Mesendoderm (in vitro differentiated cells): Measurements from ENCODE around the gene CLCF1.

ENCODE experiments used
- DNase-seq: peaks from one replicate; pipeline ENCODE4 v3.0.0; 2013
- H2AK5ac ChIP-seq: 2 replicates; pipeline ENCODE4 v1.6.1; 2013; ENCODE audit warnings: low read length, inconsistent platforms
- H2BK120ac ChIP-seq: 2 replicates; pipeline ENCODE4 v1.6.1; 2013; ENCODE audit warnings: low read depth, mild to moderate bottlenecking, low read length, moderate library complexity, mixed read lengths
- H2BK15ac ChIP-seq: replicated peaks from 2 replicates; pipeline ENCODE4 v1.6.1; 2013; ENCODE audit warnings: low read depth, mild to moderate bottlenecking, moderate library complexity
- H2BK5ac ChIP-seq: 2 replicates; pipeline ENCODE4 v1.6.1; 2013; ENCODE audit warnings: low read length, inconsistent platforms
- H3K18ac ChIP-seq: 2 replicates; pipeline ENCODE4 v1.6.1; 2013; ENCODE audit warnings: mild to moderate bottlenecking, low read length, mixed read lengths
- H3K23ac ChIP-seq: one replicate; pipeline ENCODE4 v1.6.1; 2013; ENCODE audit warnings: low read length
- H3K27ac ChIP-seq: 2 replicates; pipeline ENCODE4 v1.5.1; 2013; ENCODE audit warnings: low read depth, mild to moderate bottlenecking, inconsistent platforms, low read length, moderate library complexity
- H3K27me3 ChIP-seq: 2 replicates; pipeline ENCODE4 v1.6.1; 2013; ENCODE audit warnings: low read length, control low read depth, mild to moderate bottlenecking, inconsistent platforms; ENCODE audit not compliant: insufficient read depth, poor library complexity
- H3K36me3 ChIP-seq: 2 replicates; pipeline ENCODE4 v1.6.1; 2013; ENCODE audit warnings: low read length, inconsistent platforms; ENCODE audit not compliant: control insufficient read depth, insufficient read depth
- H3K4ac ChIP-seq: one replicate; pipeline ENCODE4 v1.6.1; 2013; ENCODE audit warnings: low read depth, mild to moderate bottlenecking, low read length, moderate library complexity
- H3K4me1 ChIP-seq: 2 replicates; pipeline ENCODE4 v1.6.1; 2013; ENCODE audit warnings: low read depth, low read length, inconsistent platforms; ENCODE audit not compliant: control insufficient read depth
- H3K4me2 ChIP-seq: 2 replicates; pipeline ENCODE4 v1.6.1; 2013; ENCODE audit warnings: low read length
- H3K4me3 ChIP-seq: 2 replicates; pipeline ENCODE4 v1.5.1; 2013; ENCODE audit warnings: mild to moderate bottlenecking, low read length
- H3K56ac ChIP-seq: one replicate; pipeline ENCODE4 v1.6.1; 2013; ENCODE audit warnings: low read length
- H3K79me1 ChIP-seq: 2 replicates; pipeline ENCODE4 v1.6.1; 2013; ENCODE audit warnings: low read length, inconsistent platforms
- H3K79me2 ChIP-seq: 2 replicates; pipeline ENCODE4 v1.6.1; 2013; ENCODE audit warnings: mild to moderate bottlenecking, low read length; ENCODE audit not compliant: control insufficient read depth, insufficient read depth
- H3K9ac ChIP-seq: 2 replicates; pipeline ENCODE4 v1.6.1; 2013; ENCODE audit warnings: low read length, inconsistent platforms
- H4K5ac ChIP-seq: one replicate; pipeline ENCODE4 v1.6.1; 2013; ENCODE audit warnings: low read length
- H4K8ac ChIP-seq: one replicate; pipeline ENCODE4 v1.6.1; 2013; ENCODE audit warnings: low read depth, mild to moderate bottlenecking, control low read depth, low read length, moderate library complexity
- WGBS: extraction: QIAGEN DNeasy Blood & Tissue Kit; methylation state at CpG from one replicate; pipeline ENCODE4 v1.1.7; 2013; ENCODE audit warnings: low lambda C conversion rate, missing lambda C conversion rate; ENCODE audit not compliant: insufficient coverage; ENCODE audit errors: extremely low coverage; 5-methylcytosine and 5-hydroxymethylcytosine counted together

CLCF1 gene

GRCh38 chr11:67409781-67410368, 36.5 kb upstream of the CLCF1 start:
- H2BK5ac ChIP-seq = no peak overlapping the region
- H3K79me2 ChIP-seq = no peaks in the 10 kb centered on the region
- H3K27me3 ChIP-seq = no peaks in the 10 kb centered on the region
- H3K4me3 ChIP-seq = no peak overlapping the region
- no peak overlapping the region for H2BK120ac ChIP-seq
- H3K18ac ChIP-seq = no peak overlapping the region
- H3K56ac ChIP-seq = peak overlapping the region; percentile 43
- no peak overlapping the region for H3K4ac ChIP-seq
- no peak overlapping the region for H4K5ac ChIP-seq
- no peak overlapping the region for H3K23ac ChIP-seq
- H3K9ac ChIP-seq = no peak overlapping the region
- no peak overlapping the region for H4K8ac ChIP-seq
- no peak overlapping the region for H3K27ac ChIP-seq
- DNase-seq = peak; percentile 71
- no CpG with 5 or more reads among the region's 13 CpGs for WGBS
- H3K4me1 ChIP-seq = no peaks in the 10 kb centered on the region
- no peak overlapping the region for H2AK5ac ChIP-seq
- H2BK15ac ChIP-seq = no peak overlapping the region
- H3K79me1 ChIP-seq = no peaks in the 10 kb centered on the region
- no peak overlapping the region for H3K4me2 ChIP-seq
- H3K36me3 ChIP-seq = no peaks in the 10 kb centered on the region

GRCh38 chr11:67409261-67409666, 35.9 kb upstream of the CLCF1 start:
- Histone ChIP-seq H3K27me3 (no peaks in the 10 kb centered on the region), H4K5ac (no peak overlapping the region), H3K23ac (no peak overlapping the region), H3K4me3 (no peak overlapping the region), H3K79me2 (no peaks in the 10 kb centered on the region), H3K79me1 (no peaks in the 10 kb centered on the region), H3K36me3 (no peaks in the 10 kb centered on the region), H3K4me1 (no peaks in the 10 kb centered on the region), H2BK15ac (no peak overlapping the region), H3K18ac (no peak overlapping the region), H2BK5ac (no peak overlapping the region), H3K4ac (no peak overlapping the region), H2AK5ac (no peak overlapping the region), H3K9ac (no peak overlapping the region), H2BK120ac (no peak overlapping the region), H3K56ac (no peak overlapping the region), H4K8ac (no peak overlapping the region), H3K4me2 (no peak overlapping the region), H3K27ac (no peak overlapping the region)
- no CpG with 5 or more reads among the region's 24 CpGs for WGBS
- no peak for DNase-seq

DNA sequence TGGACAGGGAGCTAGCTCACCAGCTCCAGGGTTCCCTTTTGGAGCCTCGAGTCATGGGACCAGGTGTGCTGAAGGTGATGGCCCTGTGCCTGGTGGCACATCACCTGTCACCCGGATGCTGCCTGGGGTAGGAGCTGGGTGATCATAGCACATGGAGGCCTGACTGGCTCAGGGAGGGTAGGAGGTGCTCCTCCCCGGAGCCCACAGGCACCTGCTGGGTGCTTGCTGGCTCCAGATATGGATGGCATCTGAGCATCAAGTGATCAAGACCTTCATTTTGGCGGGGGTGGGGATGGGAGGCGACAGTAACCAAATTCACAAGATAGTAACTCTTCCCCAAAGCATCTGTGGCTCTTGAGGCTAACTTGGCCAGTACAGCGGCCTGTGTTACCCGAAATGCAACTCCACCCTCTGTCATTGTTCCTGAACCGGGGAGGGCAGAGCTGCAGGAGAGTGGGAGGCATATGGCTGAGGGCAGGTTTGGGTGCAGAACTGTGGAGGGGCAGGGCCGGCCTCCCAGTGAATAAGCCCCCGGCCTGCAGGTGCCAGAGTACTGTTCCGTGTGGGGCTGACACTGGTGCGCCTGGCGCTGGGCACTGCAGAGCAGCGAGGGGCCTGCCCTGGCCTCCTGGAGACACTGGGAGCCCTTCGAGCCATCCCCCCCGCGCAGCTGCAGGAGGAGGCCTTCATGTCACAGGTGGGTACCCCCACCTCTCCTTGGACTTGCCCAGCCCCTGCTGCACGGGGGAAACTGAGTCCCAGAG, 35.2 kb upstream of the CLCF1 start:
- H3K23ac ChIP-seq = no peak overlapping the region
- WGBS = no CpG with 5 or more reads among the region's 18 CpGs

DNA sequence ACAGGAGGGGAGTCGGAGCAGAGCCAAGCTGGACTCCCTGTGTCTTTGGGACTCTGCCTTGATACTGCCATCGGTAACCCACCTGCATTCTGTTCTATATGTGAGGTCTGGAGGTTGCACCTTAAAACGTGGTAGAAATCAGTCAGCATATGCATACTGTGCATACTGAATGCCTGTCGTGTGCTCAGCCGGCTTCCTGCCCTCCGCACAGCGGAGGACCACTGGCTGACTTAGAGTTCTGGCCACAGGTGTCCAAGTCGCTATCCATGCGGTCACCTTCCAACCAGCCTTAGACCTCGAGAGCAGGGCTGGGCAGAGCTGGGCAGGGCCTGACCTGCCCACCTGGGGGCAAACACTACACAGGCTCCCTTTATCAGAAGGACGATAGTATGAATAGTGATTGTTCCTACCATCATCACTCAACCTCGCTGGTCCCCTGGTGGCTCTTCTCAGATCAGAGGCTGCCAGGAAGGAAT, 34.3 kb upstream of the CLCF1 start:
- Histone ChIP-seq H3K23ac (no peak overlapping the region), H3K4me3 (no peak overlapping the region), H3K4ac (no peak overlapping the region), H4K8ac (no peak overlapping the region), H3K27ac (no peak overlapping the region), H3K4me2 (no peak overlapping the region), H3K4me1 (no peaks in the 10 kb centered on the region), H2BK120ac (no peak overlapping the region), H2BK15ac (no peak overlapping the region), H2AK5ac (no peak overlapping the region), H3K79me2 (no peaks in the 10 kb centered on the region), H3K27me3 (no peaks in the 10 kb centered on the region), H3K36me3 (no peaks in the 10 kb centered on the region), H4K5ac (no peak overlapping the region), H3K79me1 (no peaks in the 10 kb centered on the region), H2BK5ac (no peak overlapping the region), H3K18ac (no peak overlapping the region), H3K56ac (no peak overlapping the region), H3K9ac (no peak overlapping the region)
- DNase-seq = no peak
- no CpG with 5 or more reads among the region's 12 CpGs for WGBS

More for the DNA sequence above, 35.2 kb upstream of the CLCF1 start:
- Histone ChIP-seq H3K36me3 (no peaks in the 10 kb centered on the region), H2AK5ac (no peak overlapping the region), H3K4me1 (no peaks in the 10 kb centered on the region), H2BK15ac (no peak overlapping the region), H3K18ac (no peak overlapping the region), H4K8ac (no peak overlapping the region), H3K9ac (no peak overlapping the region), H3K4ac (no peak overlapping the region), H3K27ac (no peak overlapping the region), H2BK120ac (no peak overlapping the region), H3K4me3 (no peak overlapping the region), H3K79me2 (no peaks in the 10 kb centered on the region), H3K27me3 (no peaks in the 10 kb centered on the region), H3K56ac (no peak overlapping the region), H3K79me1 (no peaks in the 10 kb centered on the region), H3K4me2 (no peak overlapping the region), H2BK5ac (no peak overlapping the region), H4K5ac (no peak overlapping the region)
- DNase-seq = no peak

DNA sequence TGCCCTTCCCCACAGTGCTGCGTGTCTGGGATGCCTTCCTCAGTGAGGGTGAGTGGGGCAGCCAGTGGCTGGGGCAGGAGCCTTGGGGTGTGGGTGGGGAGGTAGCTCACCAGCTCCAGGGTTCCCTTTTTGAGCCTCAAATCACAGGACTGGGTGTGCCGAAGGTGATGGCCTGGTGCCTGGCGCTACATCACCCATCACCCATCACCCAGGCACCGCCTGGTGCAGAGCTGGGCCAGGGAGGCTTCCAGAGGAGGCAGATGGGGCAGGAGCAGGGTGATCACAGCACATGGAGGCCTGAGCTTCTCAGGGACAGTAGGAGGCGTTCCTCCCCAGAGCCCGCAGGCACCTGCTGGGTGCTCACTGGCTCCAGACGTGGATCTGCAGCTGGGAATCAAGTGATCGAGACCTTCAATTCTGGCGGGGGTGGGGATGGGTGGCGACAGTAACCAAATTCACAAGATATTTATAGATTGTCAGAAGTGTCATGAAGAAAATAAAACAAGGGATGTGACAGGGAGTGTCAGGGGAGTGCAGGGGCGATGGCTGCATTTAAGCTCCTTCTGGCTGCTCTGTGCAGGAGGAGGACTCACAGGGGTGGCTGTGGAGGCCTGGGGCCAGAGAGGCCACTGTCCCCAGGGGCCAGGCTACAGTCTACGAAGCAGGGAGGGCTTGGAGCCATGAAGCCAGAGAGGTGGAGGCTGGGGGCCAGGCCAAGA, 33.7 kb upstream of the CLCF1 start:
- H3K23ac ChIP-seq = no peak overlapping the region
- H3K36me3 ChIP-seq = no peaks in the 10 kb centered on the region
- H3K79me1 ChIP-seq = no peaks in the 10 kb centered on the region
- H3K79me2 ChIP-seq = no peaks in the 10 kb centered on the region
- H2BK120ac ChIP-seq = no peak overlapping the region
- H4K8ac ChIP-seq = no peak overlapping the region
- DNase-seq = no peak
- H3K4me3 ChIP-seq = no peak overlapping the region
- no peak overlapping the region for H2BK5ac ChIP-seq
- no peak overlapping the region for H2AK5ac ChIP-seq
- no peaks in the 10 kb centered on the region for H3K27me3 ChIP-seq
- no peaks in the 10 kb centered on the region for H3K4me1 ChIP-seq
- no peak overlapping the region for H3K27ac ChIP-seq
- no peak overlapping the region for H3K9ac ChIP-seq
- no peak overlapping the region for H3K18ac ChIP-seq
- H2BK15ac ChIP-seq = no peak overlapping the region
- no peak overlapping the region for H3K56ac ChIP-seq
- no CpG with 5 or more reads among the region's 12 CpGs for WGBS
- H4K5ac ChIP-seq = no peak overlapping the region
- H3K4me2 ChIP-seq = no peak overlapping the region
- H3K4ac ChIP-seq = no peak overlapping the region
